H7 (cell line): ENCODE measurements around the gene OMG. TPM values are rescaled to one million over a fixed set of nuclear protein-coding genes. Genes with fewer than 3 reads are reported as not detected.
"Not testable (repeated sequence)": the region's sequence is repeated elsewhere in the genome, so short reads cannot be mapped to it uniquely, and the experiment has no call there.

Source experiments
- DNase-seq: peaks from one replicate; pipeline ENCODE4 v3.0.0; 2012
- H3K27me3 ChIP-seq: 2 replicates; pipeline ENCODE4 v1.6.0; 2011; ENCODE audit warnings: mild to moderate bottlenecking, low read length; ENCODE audit not compliant: control insufficient read depth, insufficient read depth
- H3K36me3 ChIP-seq: replicated peaks from 2 replicates; pipeline ENCODE4 v1.5.1; 2011; ENCODE audit warnings: low read length; ENCODE audit not compliant: control insufficient read depth, insufficient read depth
- H3K4me3 ChIP-seq: 2 replicates; pipeline ENCODE4 v1.5.1; 2011; ENCODE audit warnings: low read depth, mild to moderate bottlenecking, control low read depth, low read length, moderate library complexity; ENCODE audit not compliant: insufficient read depth
- total RNA-seq: library from RNA; depleted of rRNA; stranded (reverse); fragments of >200 nt; shearing (Covaris generic); gene quantifications from 2 replicates; pipeline ENCODE4 v1.2.3, GENCODE V29; 2014

OMG gene
- total RNA-seq, 1 experiment from 2014 or later, result not detected

GRCh38 chr17:31313982-31314781 lies 17.1 kb upstream of the OMG start, which contains the start of gene EVI2B:
TSS of gene EVI2B (minus strand) at chr17:31314054. CDS start at chr17:31305609, 8,445 bp downstream.
- H3K4me3 ChIP-seq, result no peak within 1 kb of the TSS
- no peaks in the 10 kb centered on the region for H3K36me3 ChIP-seq
- no peaks in the 10 kb centered on the region for H3K27me3 ChIP-seq
- no peak for DNase-seq

- not testable (repeated sequence) for DNase-seq, H3K27me3 ChIP-seq, H3K4me3 ChIP-seq, H3K36me3 ChIP-seq
Measured at GRCh38 chr17:31312223-31312622, 15.2 kb upstream of the OMG start.

- Histone ChIP-seq H3K36me3 (no peaks in the 10 kb centered on the region), H3K4me3 (no peak overlapping the region), H3K27me3 (no peaks in the 10 kb centered on the region)
- DNase-seq, result no peak
Measured at GRCh38 chr17:31311526-31311925, 14.5 kb upstream of the OMG start.

DNA sequence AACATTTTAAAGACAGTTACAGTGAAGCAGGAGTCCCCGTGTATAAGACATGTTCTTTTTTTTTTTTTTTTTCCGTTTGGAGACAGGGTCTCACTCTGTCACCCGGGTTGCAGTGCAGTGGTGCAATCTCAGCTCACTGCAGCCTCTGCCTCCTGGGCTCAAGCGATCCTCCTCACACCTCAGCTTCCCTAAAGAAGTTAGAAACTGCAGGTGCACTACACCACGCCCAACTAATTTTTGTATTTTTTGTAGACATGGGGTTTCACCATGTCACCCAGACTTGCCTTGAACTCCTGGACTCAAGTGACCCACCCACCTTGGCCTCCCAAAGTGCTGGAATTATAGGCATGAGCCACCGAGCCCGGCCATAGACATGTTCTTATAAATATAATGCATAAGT lies 13.8 kb upstream of the OMG start:
- no peaks in the 10 kb centered on the region for H3K36me3 ChIP-seq
- H3K4me3 ChIP-seq, result no peak overlapping the region
- no peaks in the 10 kb centered on the region for H3K27me3 ChIP-seq
- DNase-seq, result no peak

DNA sequence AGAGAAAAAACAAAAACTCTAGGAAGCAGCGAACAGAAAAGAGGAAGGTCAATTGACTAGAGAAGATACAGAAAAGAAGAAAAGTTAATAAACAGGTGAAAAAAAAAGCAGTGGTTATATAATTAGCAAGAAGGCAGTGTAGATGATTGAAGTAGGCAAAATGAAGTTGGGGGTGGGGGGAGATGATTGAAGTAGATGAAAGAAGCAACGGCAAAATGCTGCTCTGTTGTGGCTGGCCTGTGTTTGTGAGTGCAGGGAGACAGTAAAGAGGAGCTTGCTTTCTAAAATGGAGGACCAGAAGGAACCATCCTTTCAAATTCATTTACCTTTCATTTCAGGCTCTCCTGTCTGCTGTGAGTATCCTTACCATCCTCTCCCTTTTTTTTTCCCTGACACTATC lies 13.2 kb upstream of the OMG start:
- Histone ChIP-seq H3K4me3 (no peak overlapping the region), H3K36me3 (no peaks in the 10 kb centered on the region), H3K27me3 (no peaks in the 10 kb centered on the region)
- no peak for DNase-seq

GRCh38 chr17:31309556-31309955 lies 12.5 kb upstream of the OMG start:
- no peaks in the 10 kb centered on the region for H3K27me3 ChIP-seq
- no peak overlapping the region for H3K4me3 ChIP-seq
- no peaks in the 10 kb centered on the region for H3K36me3 ChIP-seq
- DNase-seq, result no peak

GRCh38 chr17:31308372-31309334 lies 11.6 kb upstream of the OMG start:
- DNase-seq, result no peak
- Histone ChIP-seq H3K36me3 (no peaks in the 10 kb centered on the region), H3K4me3 (no peak overlapping the region), H3K27me3 (no peaks in the 10 kb centered on the region)

DNA sequence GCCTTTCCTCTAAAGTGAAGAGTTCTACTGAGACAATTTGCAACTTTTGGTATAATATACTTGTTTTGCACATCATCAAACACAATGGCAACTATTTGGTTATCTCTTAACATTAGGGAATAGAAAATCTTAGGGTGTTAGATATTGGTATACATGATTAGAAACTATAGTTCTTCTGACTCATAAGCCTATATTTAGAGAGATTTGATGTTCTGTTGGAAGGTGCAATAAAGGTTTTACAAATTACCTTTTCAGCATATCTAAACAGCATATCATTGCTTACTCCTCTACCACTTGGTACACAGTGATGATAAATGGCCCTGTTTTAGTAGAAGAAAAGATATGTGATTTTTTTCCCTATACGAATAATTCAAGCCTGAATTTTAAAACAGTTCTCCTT lies 10.6 kb upstream of the OMG start:
- no peaks in the 10 kb centered on the region for H3K36me3 ChIP-seq
- no peaks in the 10 kb centered on the region for H3K27me3 ChIP-seq
- no peak overlapping the region for H3K4me3 ChIP-seq
- DNase-seq, result no peak

- Histone ChIP-seq H3K36me3 (no peaks in the 10 kb centered on the region), H3K4me3 (no peak overlapping the region)
- no peak for DNase-seq
Measured at GRCh38 chr17:31299624-31300023, 2.6 kb upstream of the OMG start.

DNA sequence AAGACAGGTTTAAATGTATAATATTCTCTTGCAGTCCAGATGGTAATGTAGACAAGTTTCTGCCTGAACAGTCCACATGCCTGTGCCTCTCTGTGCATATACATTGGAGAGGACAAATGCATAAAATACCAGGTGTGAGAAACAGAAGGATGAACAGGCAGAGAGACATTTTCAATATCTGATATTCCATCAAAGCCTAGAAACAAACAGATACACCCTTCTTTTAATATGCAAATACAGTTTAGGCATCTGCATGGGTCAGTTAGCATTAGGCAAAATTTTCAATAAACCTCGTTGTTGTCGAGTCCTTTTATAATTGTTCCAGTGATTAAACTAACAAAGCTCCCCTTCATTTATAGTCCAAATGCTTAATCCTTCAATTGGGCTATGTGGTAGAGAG lies 897 bp downstream of the OMG start:
- DNase-seq, result no peak
- Histone ChIP-seq H3K4me3 (no peak overlapping the region), H3K27me3 (no peaks in the 10 kb centered on the region), H3K36me3 (no peaks in the 10 kb centered on the region)

More at GRCh38 chr17:31299624-31300023, 2.6 kb upstream of the OMG start:
- no peaks in the 10 kb centered on the region for H3K27me3 ChIP-seq

DNA sequence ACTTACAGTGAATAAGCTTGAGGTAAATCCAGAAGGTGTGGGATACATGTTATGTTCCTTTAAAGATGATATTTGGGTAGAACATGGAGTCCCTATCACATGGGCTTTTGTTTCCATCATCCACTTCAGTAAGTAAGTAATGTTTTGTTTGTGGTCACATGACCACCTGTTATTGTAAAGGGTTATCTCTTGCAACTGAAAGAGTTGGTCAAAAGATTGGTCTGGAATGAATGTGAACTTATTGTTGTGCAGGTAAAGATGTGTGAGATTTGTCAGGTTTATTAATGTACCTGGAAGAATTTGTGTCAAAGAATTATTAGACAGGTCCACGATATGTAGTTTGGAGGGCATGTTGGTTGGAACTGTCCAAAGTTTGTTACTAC lies 1.6 kb downstream of the OMG start:
- DNase-seq, result no peak
- H3K4me3 ChIP-seq, result no peak overlapping the region
- H3K36me3 ChIP-seq, result no peaks in the 10 kb centered on the region
- H3K27me3 ChIP-seq, result no peaks in the 10 kb centered on the region

DNA sequence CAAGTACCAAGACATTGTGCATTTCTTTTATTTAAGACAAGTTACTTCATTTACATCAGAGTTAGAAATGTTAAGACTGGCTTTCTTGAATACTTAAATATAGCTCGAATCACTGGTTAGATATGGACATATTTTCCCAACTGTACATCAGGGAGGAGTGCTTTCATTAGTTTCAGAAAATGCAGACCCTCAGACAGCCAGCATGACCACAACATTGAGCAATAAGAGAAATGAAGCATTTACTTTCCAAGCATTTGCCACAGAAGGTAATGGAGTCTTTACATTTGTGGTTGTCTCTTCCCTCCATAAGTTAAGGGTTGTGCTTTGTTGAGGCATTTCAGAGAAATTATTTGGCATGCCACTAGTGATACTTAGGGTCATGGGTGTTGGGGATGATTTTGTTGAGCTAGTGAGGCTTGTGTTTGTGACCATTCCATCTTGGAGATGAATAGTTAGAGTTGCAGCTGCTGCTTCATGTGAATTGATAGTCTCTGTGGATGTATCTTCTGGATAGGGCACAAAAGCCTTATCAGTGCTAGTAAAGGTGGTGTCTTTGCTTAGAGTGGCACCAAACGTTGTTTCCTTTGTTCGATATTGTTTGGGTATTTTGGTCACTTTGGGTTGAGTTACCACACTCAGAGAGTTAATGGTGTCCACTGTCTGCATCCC lies 2.1 kb downstream of the OMG start:
- H3K36me3 ChIP-seq, result no peaks in the 10 kb centered on the region
- no peak overlapping the region for H3K4me3 ChIP-seq
- DNase-seq, result no peak
- H3K27me3 ChIP-seq, result no peaks in the 10 kb centered on the region

DNA sequence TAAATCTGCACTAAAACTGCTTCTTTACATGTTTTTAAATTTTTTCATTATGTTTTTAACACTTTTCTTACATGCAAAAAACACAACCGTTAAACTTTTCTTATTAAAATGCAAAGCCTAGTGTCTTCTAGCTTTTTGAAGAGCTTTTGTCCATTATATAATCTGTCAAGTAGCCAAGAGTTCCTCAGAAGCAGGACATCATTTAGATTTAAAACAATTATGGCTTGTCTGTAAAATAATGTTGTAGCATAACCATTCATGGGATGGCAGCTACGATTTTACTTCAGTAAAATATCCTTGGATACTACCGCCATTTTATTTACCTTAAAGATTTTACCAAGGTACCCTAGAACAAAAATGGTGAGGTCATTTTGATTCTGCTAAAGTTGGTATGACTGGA lies 2.8 kb downstream of the OMG start:
- Histone ChIP-seq H3K4me3 (no peak overlapping the region), H3K27me3 (no peaks in the 10 kb centered on the region), H3K36me3 (no peaks in the 10 kb centered on the region)
- no peak for DNase-seq

DNA sequence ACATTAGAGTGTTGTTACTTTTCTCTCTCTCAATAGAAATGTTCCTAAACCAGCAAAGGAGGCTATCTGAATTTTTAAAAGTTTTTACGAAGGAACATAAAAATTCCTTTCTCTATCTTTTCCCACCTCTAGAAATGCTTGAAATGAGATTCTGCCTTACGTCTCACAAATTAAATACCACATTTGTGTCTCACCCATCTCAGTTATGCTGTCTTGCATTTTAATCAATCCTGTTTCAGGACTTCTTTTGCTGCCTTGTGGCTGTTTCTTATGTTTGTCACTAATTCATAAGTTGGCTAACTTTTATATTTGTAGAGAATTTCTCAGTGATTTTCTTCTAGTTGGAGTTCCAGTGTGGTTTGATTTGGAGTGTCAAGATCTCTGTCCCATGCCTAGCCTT lies 3.5 kb downstream of the OMG start:
- no peaks in the 10 kb centered on the region for H3K36me3 ChIP-seq
- DNase-seq, result no peak

More for the DNA sequence above, 3.5 kb downstream of the OMG start:
- H3K4me3 ChIP-seq, result no peak overlapping the region
- H3K27me3 ChIP-seq, result no peaks in the 10 kb centered on the region
